GM10266 (cell line): ENCODE measurements around the gene ASCC2.

Experiments
- DNase-seq: peaks from one replicate; pipeline ENCODE4 v3.0.0; 2012; ENCODE audit errors: extremely low spot score
- TF ChIP-seq, protein P1 (sequence below): IDR thresholded peaks from 2 replicates; pipeline ENCODE4 v1.5.1; 2012; ENCODE audit warnings: mild to moderate bottlenecking, low read depth; ENCODE audit not compliant: control insufficient read depth, insufficient read depth; ENCODE audit errors: missing control alignments

ASCC2 gene

DNA sequence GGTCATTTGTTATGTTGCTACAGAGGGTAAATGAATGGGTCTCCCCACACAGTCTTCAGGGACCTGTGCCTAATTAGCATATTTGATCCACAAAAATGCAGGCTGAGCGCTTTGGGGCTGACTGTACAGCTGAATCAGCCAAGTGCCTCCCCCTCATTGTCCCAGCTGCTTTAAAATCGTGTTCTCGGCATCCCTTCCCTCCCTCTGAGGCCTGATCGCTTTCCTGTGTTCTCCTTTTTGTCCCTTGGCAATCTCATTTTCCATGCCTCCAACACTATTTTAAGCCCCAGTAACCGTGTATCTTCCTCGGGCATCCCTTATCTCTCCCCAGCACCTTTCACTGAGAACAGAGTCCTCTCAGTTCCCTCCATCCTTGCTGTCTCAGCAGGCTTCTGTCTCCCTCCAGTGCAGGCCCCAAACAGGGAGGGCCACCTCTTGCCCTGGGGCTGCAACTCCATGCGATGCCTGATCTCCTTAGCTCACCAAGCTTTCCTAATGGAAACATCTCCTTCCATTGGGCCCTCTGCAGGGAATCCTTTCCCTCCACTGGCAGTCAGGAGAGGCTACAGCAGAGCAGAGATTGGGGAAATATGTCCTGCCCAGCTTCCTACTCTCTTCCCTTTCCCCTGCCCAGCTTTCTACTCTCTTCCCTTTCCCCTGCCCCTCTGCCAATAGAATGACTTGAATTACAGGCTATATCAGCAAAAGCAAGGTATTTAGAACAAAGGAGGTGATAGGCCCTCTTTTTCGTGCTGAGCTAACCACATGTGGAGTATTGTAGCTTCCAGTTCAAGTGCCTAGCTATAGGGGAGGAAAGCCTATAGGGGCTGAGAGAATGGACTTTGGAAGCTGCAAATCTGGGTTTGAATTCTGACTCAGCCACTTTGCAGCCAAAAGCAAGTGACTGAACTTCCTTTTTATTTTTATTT is 57.1 kb downstream of the ASCC2 start:
- DNase-seq = no peak

DNA sequence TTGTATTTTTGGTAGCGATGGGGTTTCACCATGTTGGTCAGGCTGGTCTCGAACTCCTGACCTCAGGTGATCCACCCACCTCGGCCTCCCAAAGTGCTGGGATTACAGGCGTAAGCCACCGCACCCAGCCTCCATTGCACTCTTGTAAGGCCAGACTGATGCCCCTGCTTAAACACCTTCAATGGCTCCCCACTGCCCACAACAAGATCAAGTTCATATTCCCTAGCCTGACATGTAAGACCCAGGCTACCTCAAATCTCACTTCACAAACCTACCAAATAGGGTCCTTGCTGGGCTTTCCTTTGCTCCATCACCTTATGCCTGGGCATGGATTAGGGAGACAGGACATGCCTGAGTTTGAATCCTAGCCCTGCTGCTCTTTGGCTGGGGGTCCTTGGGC is 57.9 kb downstream of the ASCC2 start:
- DNase-seq = no peak
- TF ChIP-seq, protein P1, sequence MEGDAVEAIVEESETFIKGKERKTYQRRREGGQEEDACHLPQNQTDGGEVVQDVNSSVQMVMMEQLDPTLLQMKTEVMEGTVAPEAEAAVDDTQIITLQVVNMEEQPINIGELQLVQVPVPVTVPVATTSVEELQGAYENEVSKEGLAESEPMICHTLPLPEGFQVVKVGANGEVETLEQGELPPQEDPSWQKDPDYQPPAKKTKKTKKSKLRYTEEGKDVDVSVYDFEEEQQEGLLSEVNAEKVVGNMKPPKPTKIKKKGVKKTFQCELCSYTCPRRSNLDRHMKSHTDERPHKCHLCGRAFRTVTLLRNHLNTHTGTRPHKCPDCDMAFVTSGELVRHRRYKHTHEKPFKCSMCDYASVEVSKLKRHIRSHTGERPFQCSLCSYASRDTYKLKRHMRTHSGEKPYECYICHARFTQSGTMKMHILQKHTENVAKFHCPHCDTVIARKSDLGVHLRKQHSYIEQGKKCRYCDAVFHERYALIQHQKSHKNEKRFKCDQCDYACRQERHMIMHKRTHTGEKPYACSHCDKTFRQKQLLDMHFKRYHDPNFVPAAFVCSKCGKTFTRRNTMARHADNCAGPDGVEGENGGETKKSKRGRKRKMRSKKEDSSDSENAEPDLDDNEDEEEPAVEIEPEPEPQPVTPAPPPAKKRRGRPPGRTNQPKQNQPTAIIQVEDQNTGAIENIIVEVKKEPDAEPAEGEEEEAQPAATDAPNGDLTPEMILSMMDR = no peak

More for the DNA sequence above, 57.1 kb downstream of the ASCC2 start:
- TF ChIP-seq, protein P1 = no peak

DNA sequence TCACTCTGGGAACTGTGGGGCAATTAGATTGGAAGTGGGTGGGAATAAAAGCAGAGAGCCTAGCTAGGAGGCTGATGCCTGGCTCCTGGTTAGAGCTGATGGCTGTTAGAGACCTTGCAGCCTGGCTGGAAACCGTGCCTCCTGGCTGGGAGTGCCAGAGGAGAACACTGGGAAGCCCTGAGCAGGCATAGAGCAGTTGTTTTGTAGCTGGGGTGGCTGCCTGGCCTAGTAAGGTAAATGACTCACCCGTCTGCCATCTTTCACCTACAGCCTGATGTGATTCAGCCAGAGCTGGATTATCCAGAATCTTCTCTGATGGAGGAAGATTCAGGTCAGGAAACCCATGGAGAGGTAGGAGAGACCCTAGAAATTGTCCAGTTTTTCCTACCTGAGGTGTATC is 64.8 kb downstream of the ASCC2 start:
- TF ChIP-seq, protein P1 = no peak
- DNase-seq = no peak

DNA sequence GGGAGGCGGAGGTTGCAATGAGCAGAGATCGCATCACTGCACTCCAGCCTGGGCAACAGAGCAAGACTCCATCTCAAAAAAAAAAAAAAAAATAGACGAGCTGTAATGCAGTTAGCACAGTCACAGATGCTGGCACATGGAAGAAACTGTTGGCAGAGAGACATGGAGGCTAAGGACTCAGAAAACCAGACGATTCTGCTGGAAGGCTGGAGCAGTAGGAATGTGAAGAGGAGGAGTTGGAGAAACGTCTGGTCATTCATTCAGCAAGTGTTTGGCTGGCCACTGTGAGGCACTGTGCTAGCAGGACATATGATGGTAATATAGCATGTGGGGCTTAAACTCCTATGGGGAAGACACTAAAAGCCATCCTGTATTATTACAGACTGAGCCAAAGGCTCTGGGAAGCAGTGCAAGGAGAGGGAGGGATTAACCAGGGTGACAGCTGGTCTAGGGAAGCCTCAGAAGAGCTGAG is 65.9 kb downstream of the ASCC2 start:
- TF ChIP-seq, protein P1 = no peak
- no peak for DNase-seq

DNA sequence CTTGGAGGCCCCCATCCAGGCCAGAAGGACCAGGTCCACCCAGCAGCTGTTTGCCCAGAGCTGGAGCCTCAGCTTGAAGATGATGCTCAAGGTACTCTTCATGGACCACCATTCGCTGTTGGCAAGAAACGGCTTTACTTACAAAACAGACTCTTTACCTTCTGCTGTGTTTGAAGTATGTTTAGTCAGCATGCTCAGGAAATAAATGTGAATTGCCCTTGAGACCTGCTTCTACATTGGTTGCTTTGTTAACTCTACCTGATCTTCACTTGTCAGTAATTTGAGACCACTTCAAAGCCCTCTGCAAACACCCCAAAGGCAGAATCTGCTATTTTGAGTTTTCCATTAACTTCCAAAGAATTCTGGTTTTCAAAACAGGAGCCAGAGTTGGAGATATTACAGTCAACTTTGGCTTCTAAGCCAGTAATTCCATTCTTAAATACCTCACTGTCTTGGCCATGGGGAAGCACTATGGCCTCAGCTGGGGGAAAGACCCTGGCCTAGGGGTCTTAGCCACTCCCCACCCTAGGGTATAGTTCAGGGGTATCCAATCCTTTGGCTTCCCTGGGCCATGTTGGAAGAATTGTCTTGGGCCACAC is 68.3 kb downstream of the ASCC2 start:
- TF ChIP-seq, protein P1 = no peak
- DNase-seq = no peak

DNA sequence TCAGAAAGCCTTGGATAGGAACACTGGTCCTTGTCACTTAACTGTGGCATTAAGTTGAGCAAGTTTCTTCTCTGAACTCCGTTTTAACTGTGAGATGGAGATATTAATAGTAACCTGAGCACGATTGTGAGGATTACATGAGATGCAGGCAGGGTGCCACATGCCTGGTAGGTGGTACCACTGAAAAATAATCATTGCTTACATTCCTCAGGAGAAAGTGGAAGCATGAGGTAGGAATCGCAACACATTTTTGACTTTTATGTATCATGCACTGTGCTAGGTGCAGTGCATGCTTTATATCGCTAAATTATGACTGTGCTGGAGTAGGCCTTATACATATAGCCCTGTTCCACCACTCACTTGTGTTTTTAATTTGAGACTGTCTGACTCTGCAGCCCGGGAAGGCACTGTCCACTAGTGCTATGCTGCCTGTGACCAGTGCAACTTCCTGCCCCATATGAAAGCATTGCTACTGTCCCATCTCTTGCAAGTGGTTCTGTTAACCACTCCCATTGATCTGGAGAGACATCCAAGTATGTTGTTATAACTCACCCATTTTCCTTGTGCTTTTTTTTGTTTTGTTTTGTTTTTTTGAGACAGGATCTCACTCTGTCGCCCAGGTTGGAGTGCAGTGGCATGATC is 69.9 kb downstream of the ASCC2 start:
- TF ChIP-seq, protein P1 = no peak
- DNase-seq = no peak
